Vagina (tissue), 2 donors: ENCODE results near the gene EXD2.

Source experiments
- CTCF ChIP-seq, 3 experiments: fragments of 450-650 bp in 2 of 3; fragments of 200-600 bp in 1 of 3; sonication (generic) in 1 of 3; IDR thresholded peaks; one replicate each; pipeline ENCODE4 v1.5.1; 2017 to 2019; ENCODE audit warnings: antibody characterized with exemption in 3 of 3, mild to moderate bottlenecking in 2 of 3, moderate library complexity in 2 of 3
- POLR2A ChIP-seq, 2 donors: fragments of 450-650 bp; IDR thresholded peaks; one replicate each; pipeline ENCODE4 v1.6.1; 2017; ENCODE audit warnings: antibody characterized with exemption in 2 of 2, mild to moderate bottlenecking in 2 of 2, moderate library complexity in 2 of 2
- POLR2AphosphoS5 ChIP-seq, 2 donors: sonication (generic); formaldehyde crosslinking; IDR thresholded peaks; one replicate each; pipeline ENCODE4 v1.9.0; 2017; ENCODE audit warnings: antibody characterized with exemption in 2 of 2, mild to moderate bottlenecking in 2 of 2, low read depth in 1 of 2; ENCODE audit not compliant: insufficient read depth in 1 of 2

- no peak for TF ChIP-seq CTCF (IDR thresholded peaks at IDR 0.05)
- TF ChIP-seq POLR2AphosphoS5 (IDR thresholded peaks at IDR 0.05; ENCODE audit: insufficient read depth in 1 of 2, low read depth in 1 of 2): no peak
- no peak for TF ChIP-seq POLR2A (IDR thresholded peaks at IDR 0.05)
Observed at GRCh38 chr14:69287098-69288010, 96.1 kb downstream of the EXD2 start.
